GM23338 (cell line): Measurements from ENCODE around the gene CLNK. TPM values are rescaled to one million over a fixed set of nuclear protein-coding genes. Genes with fewer than 3 reads are reported as not detected.

Experiments used
- ATAC-seq: fragments of 200-7000 bp; cut with Tn5 transposase; 3 replicates; pipeline ENCODE4 v1.9.1; 2020
- DNase-seq: peaks from one replicate; pipeline ENCODE4 v3.0.0-alpha.2; 2015; ENCODE audit warnings: low spot score
- H2AFZ ChIP-seq: fragments of 200-600 bp; sonication (generic); 2 replicates; pipeline ENCODE4 v1.8.0; 2016; ENCODE audit warnings: antibody characterized with exemption, mild to moderate bottlenecking, moderate library complexity
- H3F3A ChIP-seq: fragments of 200-600 bp; sonication (generic); replicated peaks from 2 replicates; pipeline ENCODE4 v1.8.0; 2017; ENCODE audit warnings: antibody characterized with exemption, mixed run types, low read depth
- H3K27ac ChIP-seq: fragments of 200-600 bp; sonication (generic); 2 replicates; pipeline ENCODE4 v1.6.1; 2016; ENCODE audit warnings: low read depth
- H3K27me3 ChIP-seq: fragments of 200-600 bp; sonication (generic); 2 replicates; pipeline ENCODE4 v1.8.0; 2016; ENCODE audit warnings: mild to moderate bottlenecking, mixed run types, moderate library complexity; ENCODE audit not compliant: insufficient read depth
- H3K36me3 ChIP-seq: fragments of 200-600 bp; sonication (generic); 2 replicates; pipeline ENCODE4 v1.8.0; 2016; ENCODE audit warnings: mild to moderate bottlenecking; ENCODE audit not compliant: insufficient read depth
- H3K4me1 ChIP-seq: fragments of 200-600 bp; sonication (generic); 2 replicates; pipeline ENCODE4 v1.8.0; 2016; ENCODE audit warnings: mild to moderate bottlenecking, moderate library complexity; ENCODE audit not compliant: insufficient read depth
- H3K4me2 ChIP-seq: fragments of 200-600 bp; sonication (generic); 2 replicates; pipeline ENCODE4 v1.7.1; 2017; ENCODE audit warnings: mixed run types
- H3K4me3 ChIP-seq: fragments of 200-600 bp; sonication (generic); 2 replicates; pipeline ENCODE4 v1.6.1; 2016; ENCODE audit warnings: mixed run types
- H3K79me2 ChIP-seq: fragments of 200-600 bp; sonication (generic); replicated peaks from 2 replicates; pipeline ENCODE4 v1.8.0; 2017; ENCODE audit warnings: mild to moderate bottlenecking; ENCODE audit not compliant: insufficient read depth
- H3K9me2 ChIP-seq: fragments of 200-600 bp; sonication (generic); 2 replicates; pipeline ENCODE4 v1.8.0; 2017; ENCODE audit not compliant: insufficient read depth
- H4K20me1 ChIP-seq: fragments of 200-600 bp; sonication (generic); replicated peaks from 2 replicates; pipeline ENCODE4 v1.8.0; 2017; ENCODE audit warnings: mild to moderate bottlenecking; ENCODE audit not compliant: insufficient read depth
- H3K27ac Mint-ChIP-seq: 2 replicates; pipeline ENCODE4 v1.8.0; 2020; ENCODE audit warnings: inconsistent platforms, mild to moderate bottlenecking, moderate library complexity, mixed read lengths
- H3K27me3 Mint-ChIP-seq: 3 replicates; pipeline ENCODE4 v1.8.0; 2022; ENCODE audit warnings: low read depth, mild to moderate bottlenecking, moderate library complexity, mixed read lengths, inconsistent platforms; ENCODE audit not compliant: insufficient read depth, poor library complexity
- H3K36me3 Mint-ChIP-seq: 3 replicates; pipeline ENCODE4 v1.8.0; 2021; ENCODE audit warnings: low read depth, mild to moderate bottlenecking, inconsistent platforms, moderate library complexity, mixed read lengths
- H3K4me1 Mint-ChIP-seq: 3 replicates; pipeline ENCODE4 v1.8.0; 2020; ENCODE audit warnings: mild to moderate bottlenecking, inconsistent platforms, mixed read lengths
- H3K4me3 Mint-ChIP-seq: 3 replicates; pipeline ENCODE4 v1.8.0; 2021; ENCODE audit warnings: moderate library complexity, mild to moderate bottlenecking, inconsistent platforms, mixed read lengths
- H3K9me3 Mint-ChIP-seq: 3 replicates; pipeline ENCODE4 v1.8.0; 2020; ENCODE audit warnings: moderate library complexity, mild to moderate bottlenecking, inconsistent platforms, mixed read lengths
- CREB1 ChIP-seq: fragments of 250-450 bp; sonication (Bioruptor Pico); IDR thresholded peaks from 2 replicates; pipeline ENCODE4 v1.5.0; 2020; ENCODE audit warnings: low read depth, mild to moderate bottlenecking, moderate library complexity
- EZH2 ChIP-seq: fragments of 200-600 bp; sonication (generic); IDR thresholded peaks from one replicate; pipeline ENCODE4 v1.8.0; 2017; ENCODE audit warnings: antibody characterized with exemption, mild to moderate bottlenecking, low read depth; ENCODE audit not compliant: unreplicated experiment
- EZH2phosphoT487 ChIP-seq: fragments of 200-600 bp; sonication (generic); IDR thresholded peaks from one replicate; pipeline ENCODE4 v1.8.1; 2018; ENCODE audit warnings: antibody characterized with exemption; ENCODE audit not compliant: unreplicated experiment
- JUNB ChIP-seq: IDR thresholded peaks from one replicate; pipeline ENCODE4 v1.6.1; 2016; ENCODE audit warnings: antibody characterized with exemption; ENCODE audit not compliant: unreplicated experiment
- NANOG ChIP-seq: IDR thresholded peaks from 2 replicates; pipeline ENCODE4 v1.6.1; 2016; ENCODE audit warnings: antibody characterized with exemption, borderline replicate concordance
- POLR2AphosphoS5 ChIP-seq: IDR thresholded peaks from 2 replicates; pipeline ENCODE4 v1.6.1; 2016; ENCODE audit warnings: antibody characterized with exemption, low read depth
- STAT1 ChIP-seq: IDR thresholded peaks from one replicate; pipeline ENCODE4 v1.6.1; 2016; ENCODE audit warnings: antibody characterized with exemption; ENCODE audit not compliant: unreplicated experiment
- ZNF114 ChIP-seq: fragments of 250-450 bp; sonication (Bioruptor Pico); IDR thresholded peaks from 2 replicates; pipeline ENCODE4 v1.5.0; 2020; ENCODE audit warnings: mild to moderate bottlenecking, moderate library complexity
- ZNF331 ChIP-seq: fragments of 250-450 bp; sonication (Bioruptor Pico); IDR thresholded peaks from 2 replicates; pipeline ENCODE4 v1.5.0; 2020; ENCODE audit warnings: low read depth, mild to moderate bottlenecking, moderate library complexity
- polyA plus RNA-seq: library from polyadenylated mRNA; unstranded; fragments of >200 nt; fragmentation: Nextera tagmentation; extraction: Ambion mirVana; gene quantifications from 2 replicates; pipeline ENCODE4 v1.2.1, GENCODE V29; 2016
- total RNA-seq: library from RNA; depleted of rRNA; stranded (reverse); fragments of >200 nt; shearing (Covaris generic); gene quantifications from 2 replicates; pipeline ENCODE4 v1.2.3, GENCODE V29; 2014
- TF ChIP-seq, protein P1 (sequence below): fragments of 250-450 bp; sonication (Bioruptor Pico); IDR thresholded peaks from 2 replicates; pipeline ENCODE4 v1.5.0; 2020; ENCODE audit warnings: mild to moderate bottlenecking, moderate library complexity
- TF ChIP-seq, protein P2 (sequence below): IDR thresholded peaks from 2 replicates; pipeline ENCODE4 v1.6.1; 2016; ENCODE audit warnings: antibody characterized with exemption
- TF ChIP-seq, protein P3 (sequence below), 2 experiments: fragments of 200-600 bp in 1 of 2; sonication (generic) in 1 of 2; conservative IDR thresholded peaks; 2 replicates each; pipeline versions ENCODE4 v1.5.1 to v1.6.1; 2016 to 2017; ENCODE audit warnings: antibody characterized with exemption in 2 of 2, low read depth in 2 of 2, mild to moderate bottlenecking in 2 of 2, moderate library complexity in 1 of 2
- TF ChIP-seq, protein P4 (sequence below): IDR thresholded peaks from one replicate; pipeline ENCODE4 v1.6.1; 2018; ENCODE audit warnings: antibody characterized with exemption; ENCODE audit not compliant: unreplicated experiment

Gene CLNK
- total and polyA plus RNA-seq, 2 experiments from 2014 or later = not detected

DNA sequence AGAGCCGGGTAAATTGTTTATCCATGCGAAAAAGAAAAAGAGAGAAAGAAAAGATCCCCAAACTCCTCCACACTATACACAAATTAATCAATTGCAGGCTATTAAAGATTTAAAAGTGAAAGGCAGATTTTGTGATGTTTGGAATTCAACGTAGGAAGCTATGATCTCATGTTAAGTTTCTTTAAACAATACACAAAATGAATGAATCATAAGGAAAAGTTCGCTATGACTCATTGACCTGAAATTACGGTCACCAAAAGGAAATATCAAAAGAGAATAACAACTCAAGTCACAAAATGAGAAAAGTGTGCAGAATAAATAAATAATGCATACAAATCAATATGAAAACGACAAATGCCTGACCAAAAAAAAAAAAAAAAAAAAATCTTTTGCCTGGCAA is 28.6 kb downstream of the CLNK start:
- Histone ChIP-seq H3K4me2 (no peak overlapping the region), H4K20me1 (no peaks in the 10 kb centered on the region), H3K79me2 (no peaks in the 10 kb centered on the region), H3K4me3 (no peak overlapping the region), H3K4me1 (peaks cover 4% of the 10 kb centered on the region), H3K27ac (no peak overlapping the region), H3K27me3 (no peaks in the 10 kb centered on the region), H3K9me2 (no peaks in the 10 kb centered on the region), H3K36me3 (no peaks in the 10 kb centered on the region), H3F3A (no peaks in the 10 kb centered on the region), H2AFZ (no peak overlapping the region)
- H3K4me3 Mint-ChIP-seq = no peak overlapping the region
- peaks cover 3% of the 10 kb centered on the region for H3K27me3 Mint-ChIP-seq
- H3K4me1 Mint-ChIP-seq = peaks cover 4% of the 10 kb centered on the region; the same call in 2 of the 3 replicates
- H3K9me3 Mint-ChIP-seq = no peaks in the 10 kb centered on the region
- no peak for TF ChIP-seq STAT1
- TF ChIP-seq, protein P1, sequence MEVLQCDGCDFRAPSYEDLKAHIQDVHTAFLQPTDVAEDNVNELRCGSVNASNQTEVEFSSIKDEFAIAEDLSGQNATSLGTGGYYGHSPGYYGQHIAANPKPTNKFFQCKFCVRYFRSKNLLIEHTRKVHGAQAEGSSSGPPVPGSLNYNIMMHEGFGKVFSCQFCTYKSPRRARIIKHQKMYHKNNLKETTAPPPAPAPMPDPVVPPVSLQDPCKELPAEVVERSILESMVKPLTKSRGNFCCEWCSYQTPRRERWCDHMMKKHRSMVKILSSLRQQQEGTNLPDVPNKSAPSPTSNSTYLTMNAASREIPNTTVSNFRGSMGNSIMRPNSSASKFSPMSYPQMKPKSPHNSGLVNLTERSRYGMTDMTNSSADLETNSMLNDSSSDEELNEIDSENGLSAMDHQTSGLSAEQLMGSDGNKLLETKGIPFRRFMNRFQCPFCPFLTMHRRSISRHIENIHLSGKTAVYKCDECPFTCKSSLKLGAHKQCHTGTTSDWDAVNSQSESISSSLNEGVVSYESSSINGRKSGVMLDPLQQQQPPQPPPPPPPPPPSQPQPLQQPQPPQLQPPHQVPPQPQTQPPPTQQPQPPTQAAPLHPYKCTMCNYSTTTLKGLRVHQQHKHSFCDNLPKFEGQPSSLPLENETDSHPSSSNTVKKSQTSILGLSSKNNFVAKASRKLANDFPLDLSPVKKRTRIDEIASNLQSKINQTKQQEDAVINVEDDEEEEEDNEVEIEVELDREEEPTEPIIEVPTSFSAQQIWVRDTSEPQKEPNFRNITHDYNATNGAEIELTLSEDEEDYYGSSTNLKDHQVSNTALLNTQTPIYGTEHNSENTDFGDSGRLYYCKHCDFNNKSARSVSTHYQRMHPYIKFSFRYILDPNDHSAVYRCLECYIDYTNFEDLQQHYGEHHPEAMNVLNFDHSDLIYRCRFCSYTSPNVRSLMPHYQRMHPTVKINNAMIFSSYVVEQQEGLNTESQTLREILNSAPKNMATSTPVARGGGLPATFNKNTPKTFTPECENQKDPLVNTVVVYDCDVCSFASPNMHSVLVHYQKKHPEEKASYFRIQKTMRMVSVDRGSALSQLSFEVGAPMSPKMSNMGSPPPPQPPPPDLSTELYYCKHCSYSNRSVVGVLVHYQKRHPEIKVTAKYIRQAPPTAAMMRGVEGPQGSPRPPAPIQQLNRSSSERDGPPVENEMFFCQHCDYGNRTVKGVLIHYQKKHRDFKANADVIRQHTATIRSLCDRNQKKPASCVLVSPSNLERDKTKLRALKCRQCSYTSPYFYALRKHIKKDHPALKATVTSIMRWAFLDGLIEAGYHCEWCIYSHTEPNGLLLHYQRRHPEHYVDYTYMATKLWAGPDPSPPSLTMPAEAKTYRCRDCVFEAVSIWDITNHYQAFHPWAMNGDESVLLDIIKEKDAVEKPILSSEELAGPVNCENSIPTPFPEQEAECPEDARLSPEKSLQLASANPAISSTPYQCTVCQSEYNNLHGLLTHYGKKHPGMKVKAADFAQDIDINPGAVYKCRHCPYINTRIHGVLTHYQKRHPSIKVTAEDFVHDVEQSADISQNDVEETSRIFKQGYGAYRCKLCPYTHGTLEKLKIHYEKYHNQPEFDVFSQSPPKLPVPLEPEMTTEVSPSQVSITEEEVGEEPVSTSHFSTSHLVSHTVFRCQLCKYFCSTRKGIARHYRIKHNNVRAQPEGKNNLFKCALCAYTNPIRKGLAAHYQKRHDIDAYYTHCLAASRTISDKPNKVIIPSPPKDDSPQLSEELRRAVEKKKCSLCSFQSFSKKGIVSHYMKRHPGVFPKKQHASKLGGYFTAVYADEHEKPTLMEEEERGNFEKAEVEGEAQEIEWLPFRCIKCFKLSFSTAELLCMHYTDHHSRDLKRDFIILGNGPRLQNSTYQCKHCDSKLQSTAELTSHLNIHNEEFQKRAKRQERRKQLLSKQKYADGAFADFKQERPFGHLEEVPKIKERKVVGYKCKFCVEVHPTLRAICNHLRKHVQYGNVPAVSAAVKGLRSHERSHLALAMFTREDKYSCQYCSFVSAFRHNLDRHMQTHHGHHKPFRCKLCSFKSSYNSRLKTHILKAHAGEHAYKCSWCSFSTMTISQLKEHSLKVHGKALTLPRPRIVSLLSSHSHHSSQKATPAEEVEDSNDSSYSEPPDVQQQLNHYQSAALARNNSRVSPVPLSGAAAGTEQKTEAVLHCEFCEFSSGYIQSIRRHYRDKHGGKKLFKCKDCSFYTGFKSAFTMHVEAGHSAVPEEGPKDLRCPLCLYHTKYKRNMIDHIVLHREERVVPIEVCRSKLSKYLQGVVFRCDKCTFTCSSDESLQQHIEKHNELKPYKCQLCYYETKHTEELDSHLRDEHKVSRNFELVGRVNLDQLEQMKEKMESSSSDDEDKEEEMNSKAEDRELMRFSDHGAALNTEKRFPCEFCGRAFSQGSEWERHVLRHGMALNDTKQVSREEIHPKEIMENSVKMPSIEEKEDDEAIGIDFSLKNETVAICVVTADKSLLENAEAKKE = no peak
- no peak for TF ChIP-seq EZH2phosphoT487
- no peak for TF ChIP-seq EZH2
- TF ChIP-seq, protein P2, sequence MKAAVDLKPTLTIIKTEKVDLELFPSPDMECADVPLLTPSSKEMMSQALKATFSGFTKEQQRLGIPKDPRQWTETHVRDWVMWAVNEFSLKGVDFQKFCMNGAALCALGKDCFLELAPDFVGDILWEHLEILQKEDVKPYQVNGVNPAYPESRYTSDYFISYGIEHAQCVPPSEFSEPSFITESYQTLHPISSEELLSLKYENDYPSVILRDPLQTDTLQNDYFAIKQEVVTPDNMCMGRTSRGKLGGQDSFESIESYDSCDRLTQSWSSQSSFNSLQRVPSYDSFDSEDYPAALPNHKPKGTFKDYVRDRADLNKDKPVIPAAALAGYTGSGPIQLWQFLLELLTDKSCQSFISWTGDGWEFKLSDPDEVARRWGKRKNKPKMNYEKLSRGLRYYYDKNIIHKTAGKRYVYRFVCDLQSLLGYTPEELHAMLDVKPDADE = no peak
- TF ChIP-seq ZNF114 (CRISPR knock-in tag) = no peak
- TF ChIP-seq POLR2AphosphoS5 = no peak
- no peak for TF ChIP-seq NANOG
- TF ChIP-seq, protein P3, sequence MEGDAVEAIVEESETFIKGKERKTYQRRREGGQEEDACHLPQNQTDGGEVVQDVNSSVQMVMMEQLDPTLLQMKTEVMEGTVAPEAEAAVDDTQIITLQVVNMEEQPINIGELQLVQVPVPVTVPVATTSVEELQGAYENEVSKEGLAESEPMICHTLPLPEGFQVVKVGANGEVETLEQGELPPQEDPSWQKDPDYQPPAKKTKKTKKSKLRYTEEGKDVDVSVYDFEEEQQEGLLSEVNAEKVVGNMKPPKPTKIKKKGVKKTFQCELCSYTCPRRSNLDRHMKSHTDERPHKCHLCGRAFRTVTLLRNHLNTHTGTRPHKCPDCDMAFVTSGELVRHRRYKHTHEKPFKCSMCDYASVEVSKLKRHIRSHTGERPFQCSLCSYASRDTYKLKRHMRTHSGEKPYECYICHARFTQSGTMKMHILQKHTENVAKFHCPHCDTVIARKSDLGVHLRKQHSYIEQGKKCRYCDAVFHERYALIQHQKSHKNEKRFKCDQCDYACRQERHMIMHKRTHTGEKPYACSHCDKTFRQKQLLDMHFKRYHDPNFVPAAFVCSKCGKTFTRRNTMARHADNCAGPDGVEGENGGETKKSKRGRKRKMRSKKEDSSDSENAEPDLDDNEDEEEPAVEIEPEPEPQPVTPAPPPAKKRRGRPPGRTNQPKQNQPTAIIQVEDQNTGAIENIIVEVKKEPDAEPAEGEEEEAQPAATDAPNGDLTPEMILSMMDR (conservative IDR thresholded peaks at IDR 0.05; ENCODE audit: low read depth in 2 of 2) = no peak
- TF ChIP-seq CREB1 (CRISPR knock-in tag) = no peak
- TF ChIP-seq, protein P4, sequence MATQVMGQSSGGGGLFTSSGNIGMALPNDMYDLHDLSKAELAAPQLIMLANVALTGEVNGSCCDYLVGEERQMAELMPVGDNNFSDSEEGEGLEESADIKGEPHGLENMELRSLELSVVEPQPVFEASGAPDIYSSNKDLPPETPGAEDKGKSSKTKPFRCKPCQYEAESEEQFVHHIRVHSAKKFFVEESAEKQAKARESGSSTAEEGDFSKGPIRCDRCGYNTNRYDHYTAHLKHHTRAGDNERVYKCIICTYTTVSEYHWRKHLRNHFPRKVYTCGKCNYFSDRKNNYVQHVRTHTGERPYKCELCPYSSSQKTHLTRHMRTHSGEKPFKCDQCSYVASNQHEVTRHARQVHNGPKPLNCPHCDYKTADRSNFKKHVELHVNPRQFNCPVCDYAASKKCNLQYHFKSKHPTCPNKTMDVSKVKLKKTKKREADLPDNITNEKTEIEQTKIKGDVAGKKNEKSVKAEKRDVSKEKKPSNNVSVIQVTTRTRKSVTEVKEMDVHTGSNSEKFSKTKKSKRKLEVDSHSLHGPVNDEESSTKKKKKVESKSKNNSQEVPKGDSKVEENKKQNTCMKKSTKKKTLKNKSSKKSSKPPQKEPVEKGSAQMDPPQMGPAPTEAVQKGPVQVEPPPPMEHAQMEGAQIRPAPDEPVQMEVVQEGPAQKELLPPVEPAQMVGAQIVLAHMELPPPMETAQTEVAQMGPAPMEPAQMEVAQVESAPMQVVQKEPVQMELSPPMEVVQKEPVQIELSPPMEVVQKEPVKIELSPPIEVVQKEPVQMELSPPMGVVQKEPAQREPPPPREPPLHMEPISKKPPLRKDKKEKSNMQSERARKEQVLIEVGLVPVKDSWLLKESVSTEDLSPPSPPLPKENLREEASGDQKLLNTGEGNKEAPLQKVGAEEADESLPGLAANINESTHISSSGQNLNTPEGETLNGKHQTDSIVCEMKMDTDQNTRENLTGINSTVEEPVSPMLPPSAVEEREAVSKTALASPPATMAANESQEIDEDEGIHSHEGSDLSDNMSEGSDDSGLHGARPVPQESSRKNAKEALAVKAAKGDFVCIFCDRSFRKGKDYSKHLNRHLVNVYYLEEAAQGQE = no peak
- TF ChIP-seq ZNF331 (CRISPR knock-in tag) = no peak
- TF ChIP-seq JUNB = no peak
- H3K36me3 Mint-ChIP-seq = no peaks in the 10 kb centered on the region
- ATAC-seq (no peak), DNase-seq (no peak)
- H3K27ac Mint-ChIP-seq = no peak overlapping the region
